Cortex of kidney (tissue), 1 donor: ENCODE data around the gene PEAK1.
"Not testable (repeated sequence)": the region's sequence is repeated elsewhere in the genome, so short reads cannot be mapped to it uniquely, and the experiment has no call there.

Source experiments
- DNase-seq: peaks from one replicate; lab custom pipeline; 2025; lab: John Stamatoyannopoulos, UW

The PEAK1 gene

DNA sequence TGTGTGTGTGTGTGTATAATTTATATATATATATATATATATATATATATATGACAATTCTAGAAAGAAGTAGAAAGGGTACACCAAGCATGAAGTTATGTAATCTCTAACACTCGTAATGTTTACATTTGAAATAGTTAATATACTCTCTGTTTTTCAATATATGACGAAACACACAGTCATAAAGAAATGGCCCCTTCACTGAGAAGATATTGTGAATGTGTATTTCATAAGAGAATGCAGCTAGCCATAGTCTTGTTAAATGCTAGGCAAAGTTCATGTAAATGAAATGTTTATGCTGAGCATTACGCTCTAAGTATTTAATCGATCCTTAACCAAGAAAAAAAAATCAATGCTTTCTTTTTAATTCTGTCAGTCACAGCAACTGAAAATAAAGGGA lies 194.3 kb downstream of the PEAK1 start:
- DNase-seq: no peak

DNA sequence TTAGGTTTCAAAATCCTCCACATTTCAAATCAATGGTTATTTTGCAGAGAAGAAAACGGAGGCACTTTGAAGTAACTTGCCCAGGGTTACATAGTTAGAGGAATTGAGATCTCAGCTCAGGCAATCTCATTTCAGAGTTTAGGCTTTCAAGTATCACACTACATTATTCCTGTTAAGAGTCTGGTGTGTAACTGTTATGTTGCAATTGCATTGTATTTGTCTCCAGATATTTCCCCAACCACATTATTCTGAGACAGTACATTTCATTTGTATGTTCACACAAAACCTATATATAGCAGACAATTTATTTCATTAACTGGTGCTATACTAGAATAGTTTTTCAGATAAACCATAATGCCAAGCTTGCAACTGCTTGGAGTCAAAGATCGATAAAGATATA lies 194.8 kb downstream of the PEAK1 start:
- no peak for DNase-seq

DNA sequence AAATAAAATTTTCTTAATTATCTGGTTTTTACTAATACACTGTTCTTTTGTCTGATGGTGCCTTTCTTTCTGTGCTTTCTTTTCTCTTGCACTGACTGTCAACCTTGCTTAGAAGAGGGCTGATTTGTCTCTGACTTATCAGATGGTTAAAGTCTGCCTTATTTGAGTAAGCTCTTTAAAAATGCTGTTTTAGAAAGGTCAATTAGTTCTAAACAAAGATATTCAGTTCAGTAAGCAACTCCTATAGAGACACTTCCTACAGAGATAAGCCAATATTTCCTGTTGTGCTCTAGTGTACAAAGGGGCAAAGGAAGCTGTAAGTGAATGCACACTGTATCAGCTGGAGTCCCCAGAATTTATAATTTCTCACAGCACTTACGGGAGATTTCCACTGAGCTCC lies 195.6 kb downstream of the PEAK1 start:
- DNase-seq: no peak

DNA sequence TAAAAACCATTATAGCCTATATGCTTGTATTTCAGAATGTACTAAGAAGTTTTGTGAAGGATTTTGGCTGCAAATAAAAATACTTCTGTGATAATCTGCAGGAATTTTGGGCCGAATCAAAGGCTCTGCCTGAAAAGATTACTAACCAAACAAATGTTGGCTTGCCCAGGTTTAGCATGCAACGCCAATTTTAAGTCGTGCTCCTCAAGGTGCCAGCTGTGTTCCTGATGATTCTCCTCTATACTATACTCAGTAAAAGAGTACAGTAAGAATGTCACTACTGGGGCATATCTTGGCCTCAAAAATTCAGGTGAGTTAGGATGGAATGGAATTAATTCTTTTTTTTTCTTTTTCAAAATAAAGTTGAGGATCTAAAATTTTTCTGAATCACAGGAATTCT lies 198.2 kb downstream of the PEAK1 start:
- no peak for DNase-seq

DNA sequence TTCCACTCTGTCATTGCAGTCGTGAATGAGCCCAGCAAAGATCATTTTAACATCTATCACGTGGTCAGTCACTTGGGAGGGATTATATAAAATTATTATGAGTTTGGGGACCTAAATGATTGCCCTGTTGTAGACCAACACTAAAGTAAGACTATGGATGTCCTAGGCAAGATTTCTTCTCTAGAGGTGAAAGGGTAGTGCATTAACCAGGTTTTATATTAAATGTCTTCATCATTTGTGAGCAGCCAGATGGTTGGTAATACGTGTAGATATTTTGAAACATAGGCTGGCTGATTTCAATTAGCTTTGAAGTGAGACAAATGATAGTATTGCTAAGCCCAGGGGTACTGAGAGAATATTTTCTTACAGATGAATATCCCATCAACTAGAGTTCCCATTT lies 198.7 kb downstream of the PEAK1 start:
- no peak for DNase-seq

DNA sequence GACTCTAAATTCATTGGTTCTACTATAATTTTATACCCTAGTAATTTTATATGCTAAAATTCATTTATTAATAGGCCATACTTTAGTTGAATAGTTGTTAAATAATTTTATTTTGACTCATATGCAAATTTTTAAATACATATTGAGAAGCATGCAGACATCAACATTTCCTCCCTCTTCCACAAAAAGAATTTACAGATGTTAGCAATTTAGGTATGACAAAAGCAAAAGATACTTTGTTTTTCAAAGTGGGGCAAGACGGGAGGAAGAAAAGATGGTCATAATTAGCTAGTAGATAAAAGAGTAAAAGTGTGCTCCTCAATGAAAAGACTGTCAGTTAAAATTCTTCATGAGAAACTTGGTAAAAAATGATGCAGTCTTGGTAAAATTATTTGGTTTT lies 200.1 kb downstream of the PEAK1 start:
- no peak for DNase-seq

DNA sequence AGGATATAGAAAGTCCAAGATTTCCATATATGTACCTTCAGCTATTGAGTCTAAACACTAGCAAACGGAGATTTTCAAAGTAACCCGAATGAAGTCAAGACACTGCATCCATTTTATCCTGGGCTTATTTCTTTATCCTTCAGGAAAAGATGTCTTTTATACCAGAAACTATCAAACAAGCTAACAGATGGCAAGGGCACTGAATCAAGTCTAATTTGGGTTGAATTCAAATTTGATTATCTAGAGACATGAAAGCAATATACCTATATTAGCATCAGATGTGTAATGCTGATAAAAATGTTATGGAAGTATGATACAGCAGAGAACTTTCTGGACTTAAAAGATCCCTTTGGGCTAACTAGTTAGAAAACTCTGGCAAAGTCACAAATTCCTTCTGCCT lies 210.7 kb downstream of the PEAK1 start:
- no peak for DNase-seq

DNA sequence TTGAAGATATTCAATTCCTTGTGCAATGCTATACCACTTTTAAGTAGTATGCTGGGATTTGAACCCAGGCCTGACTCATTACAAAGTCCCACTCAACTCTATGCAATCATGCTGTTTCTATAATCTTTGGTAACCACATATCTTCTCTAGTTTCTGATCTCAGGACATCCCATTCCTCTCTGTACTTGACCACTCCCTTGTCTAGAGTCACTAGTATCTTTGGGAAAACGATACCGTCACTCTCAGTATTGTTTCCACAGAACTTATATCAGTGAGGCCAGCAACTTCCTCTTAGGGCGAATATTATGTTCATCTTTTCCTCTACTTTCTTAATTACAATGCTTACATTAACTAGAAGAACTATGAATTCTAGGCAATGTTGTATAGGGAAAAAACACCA lies 211.7 kb downstream of the PEAK1 start:
- DNase-seq: no peak

DNA sequence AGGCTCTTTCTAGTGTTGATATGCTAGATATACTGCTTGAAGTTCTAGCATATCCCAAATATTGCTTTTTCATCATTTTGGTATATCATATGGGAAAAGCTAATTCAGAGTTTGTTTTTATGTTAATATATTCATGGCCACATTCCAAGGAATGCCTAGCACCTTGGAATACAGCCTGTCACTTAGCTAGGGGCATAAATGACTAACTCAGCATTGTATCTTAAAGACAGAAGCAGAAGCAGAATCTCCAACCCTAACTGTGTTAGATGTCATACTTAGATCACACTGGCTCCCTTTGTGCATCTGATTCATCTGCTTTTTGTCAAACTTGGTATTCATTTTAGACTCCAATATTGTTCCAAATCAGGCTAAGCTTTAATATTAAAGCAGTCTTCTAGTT lies 218.2 kb downstream of the PEAK1 start:
- no peak for DNase-seq

DNA sequence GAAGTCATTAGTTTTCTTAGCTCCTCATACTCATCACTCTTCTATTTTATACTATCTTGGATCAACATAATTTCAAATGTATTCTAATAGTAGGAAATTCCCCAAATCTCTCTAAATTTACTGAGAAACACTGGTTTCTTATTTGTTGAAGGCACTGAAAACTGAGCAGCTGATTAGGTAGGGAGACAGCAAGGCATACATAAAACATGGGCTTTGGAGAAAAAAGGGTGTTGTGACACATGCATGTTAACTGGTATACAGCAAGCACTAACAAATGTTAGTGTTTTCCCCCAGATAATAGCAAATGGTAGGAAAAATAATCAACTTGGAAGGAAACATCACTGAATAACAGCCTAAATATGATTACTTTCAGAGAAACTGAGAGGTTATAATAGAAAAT lies 223.5 kb downstream of the PEAK1 start:
- no peak for DNase-seq

DNA sequence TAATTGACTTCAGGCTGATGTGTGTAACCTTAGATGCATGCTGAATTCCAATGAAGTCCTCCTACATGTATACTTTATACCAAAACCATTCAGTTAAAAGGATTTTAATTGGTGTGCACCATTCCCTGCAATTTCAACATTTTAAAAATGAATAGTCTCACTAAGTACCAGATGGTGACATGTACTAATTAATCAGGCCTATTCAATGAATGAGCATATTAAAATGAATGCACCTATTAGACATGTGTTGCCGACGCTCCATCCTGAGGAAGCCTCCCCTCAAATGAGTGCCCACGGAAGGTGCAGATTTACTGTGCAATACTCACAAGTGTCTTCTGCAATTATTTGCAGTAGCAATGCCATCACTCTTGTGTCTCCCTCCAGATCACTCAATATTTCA lies 224.3 kb downstream of the PEAK1 start:
- DNase-seq: no peak

DNA sequence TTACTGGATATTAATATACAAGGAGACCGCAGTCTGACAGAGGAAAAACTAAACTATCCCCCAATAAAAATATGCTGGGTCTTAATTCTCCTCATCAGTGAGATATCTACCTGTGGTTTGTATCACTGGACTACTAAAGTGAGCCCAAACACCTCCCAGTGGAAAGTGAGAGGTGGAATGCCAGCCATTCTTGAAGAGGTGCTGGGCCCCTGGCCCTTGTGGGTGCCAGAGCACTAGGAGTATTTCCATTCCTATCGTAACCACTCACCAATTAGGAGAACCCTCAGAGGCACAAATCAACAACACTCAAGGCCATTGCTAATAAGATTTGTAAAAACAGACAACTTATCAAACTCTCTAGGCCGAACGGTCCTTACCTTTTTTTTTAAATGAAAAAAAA lies 227.5 kb downstream of the PEAK1 start:
- no peak for DNase-seq

DNA sequence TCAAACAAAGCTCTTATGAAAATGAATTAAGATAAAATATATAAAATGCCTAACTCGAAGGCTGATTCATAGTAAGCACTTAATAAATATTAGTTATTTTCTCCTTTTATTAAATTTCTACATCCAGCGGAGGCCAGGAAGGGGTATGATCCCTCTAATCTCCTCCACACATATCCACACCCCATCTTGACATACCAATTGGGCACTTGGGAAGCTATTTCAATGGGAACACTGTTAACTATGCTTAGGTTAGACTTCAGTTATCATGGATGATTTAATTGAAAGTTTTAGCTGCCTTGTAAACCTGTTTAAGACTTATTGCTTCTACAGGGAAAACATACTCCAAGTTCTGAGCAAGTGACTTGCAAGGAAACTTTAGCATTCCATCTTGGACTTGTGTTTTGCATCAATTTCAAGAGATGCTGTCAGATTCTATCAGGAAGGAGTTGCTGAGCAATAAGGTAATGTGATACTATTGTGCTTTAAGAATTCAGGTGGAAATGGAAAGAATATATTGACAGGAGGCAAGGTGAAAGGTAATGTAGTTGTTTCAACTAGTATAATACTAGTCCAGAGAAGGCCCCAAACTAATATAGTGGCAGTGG lies 228.6 kb downstream of the PEAK1 start:
- no peak for DNase-seq

DNA sequence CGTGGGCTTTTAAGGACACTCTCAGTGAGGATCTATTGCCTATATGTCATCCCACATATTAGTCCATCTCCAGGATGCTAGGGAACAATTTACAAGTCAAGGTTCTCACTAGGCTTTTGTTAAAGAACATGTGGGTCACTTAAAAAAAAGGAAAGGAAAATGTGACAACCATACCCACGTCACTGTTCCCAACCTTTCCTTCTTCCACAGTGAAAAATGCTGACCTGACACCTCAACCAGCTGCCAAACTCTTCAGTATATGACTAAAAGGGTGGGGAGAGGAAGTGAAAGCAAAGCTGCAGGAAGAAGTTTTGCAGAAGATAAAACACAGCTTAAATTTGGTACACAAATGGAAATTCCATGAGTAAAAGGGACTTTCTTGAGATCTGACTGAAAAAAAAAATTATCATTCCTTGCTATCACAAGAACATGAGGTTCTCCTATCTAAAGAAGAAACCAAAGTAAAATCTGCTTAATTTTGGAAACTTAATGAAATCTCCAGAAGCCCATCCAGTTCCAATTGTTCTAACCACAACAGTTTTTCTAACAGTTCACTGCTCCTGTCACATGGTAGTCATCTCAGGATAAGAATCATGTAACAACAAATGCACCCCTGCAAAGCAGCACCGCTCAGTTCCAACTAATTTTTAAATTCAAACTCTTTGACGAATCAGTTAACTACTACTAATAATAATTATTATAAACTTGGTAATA lies 232.0 kb downstream of the PEAK1 start:
- DNase-seq: no peak

DNA sequence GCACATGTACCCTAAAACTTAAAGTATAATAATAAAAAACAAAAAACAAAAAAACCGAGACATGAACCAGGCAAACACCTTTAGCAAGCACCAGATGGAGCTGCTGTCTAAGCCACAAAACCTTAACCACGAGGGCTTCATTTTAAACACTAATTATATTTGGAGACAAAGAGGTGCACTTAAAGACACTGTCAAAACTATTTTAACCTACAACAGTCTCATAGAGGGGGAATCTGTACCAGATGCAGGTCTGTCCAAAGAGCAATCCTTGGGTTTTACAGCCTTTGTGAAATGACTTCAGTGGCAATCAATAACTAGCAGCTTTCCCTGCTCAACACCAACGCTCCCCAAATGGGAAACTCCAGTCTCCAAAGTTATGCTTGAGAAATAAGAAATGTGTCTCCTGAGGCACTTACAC lies 233.3 kb downstream of the PEAK1 start:
- no peak for DNase-seq

DNA sequence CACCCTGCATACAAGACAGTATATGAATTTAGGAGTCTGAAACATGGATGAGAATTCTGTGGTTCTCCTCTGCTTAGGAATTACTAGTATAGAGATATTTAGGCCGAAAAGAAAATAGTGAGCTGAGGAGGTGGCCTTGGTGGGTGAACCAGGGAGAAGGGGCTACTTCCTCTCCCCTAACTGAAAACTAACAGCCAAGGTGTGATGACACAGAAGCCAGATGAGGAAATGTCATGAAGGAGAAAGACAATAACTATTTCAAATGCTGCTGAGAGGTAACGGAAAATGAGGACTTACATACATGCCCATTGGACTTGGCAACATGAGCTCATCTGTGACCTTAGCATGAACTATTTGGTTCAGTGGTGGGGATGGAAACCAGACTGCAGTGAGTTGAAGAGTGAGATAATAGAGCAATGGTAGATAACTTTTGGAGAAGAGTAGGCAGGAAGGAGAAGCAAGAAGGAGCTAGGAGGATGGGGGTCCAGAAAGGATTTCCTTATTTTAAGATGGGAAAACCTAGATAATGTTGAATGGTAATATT lies 234.6 kb downstream of the PEAK1 start:
- DNase-seq: no peak

DNA sequence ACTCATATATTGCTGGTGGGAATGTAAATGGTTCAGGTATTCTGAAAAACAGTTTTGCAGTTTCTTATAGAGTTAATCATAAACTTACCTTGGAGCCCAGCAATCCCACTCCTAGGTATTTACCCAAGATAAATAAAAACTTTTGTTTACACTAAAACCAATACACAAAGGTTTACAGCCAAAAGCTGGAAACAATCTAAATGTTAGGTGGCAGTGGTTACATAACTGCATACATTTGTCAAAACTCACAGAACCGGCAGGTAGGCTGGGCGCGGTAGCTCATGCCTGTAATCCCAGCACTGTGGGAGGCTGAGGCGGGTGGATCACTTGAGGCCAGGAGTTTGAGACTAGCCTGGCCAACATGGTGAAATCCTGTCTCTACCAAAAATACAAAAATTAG lies 235.6 kb downstream of the PEAK1 start:
- not testable (repeated sequence) for DNase-seq

DNA sequence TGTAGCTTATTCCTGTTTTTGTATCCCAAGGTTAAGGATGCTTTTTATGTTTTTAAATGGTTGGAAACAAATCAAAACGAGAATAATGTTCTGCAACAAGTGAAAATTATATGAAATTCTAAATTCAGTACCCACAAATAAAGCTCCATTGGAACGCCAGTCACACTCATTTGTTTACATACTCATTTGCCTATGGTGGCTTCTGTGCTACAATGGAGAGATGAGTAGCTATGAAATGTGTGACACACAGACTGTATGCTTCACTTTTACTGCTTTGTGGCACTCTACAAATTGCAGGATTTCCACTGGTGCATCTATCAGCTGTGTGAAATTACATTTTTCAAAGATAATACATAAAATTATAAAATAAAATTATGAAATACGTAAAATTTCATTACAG lies 236.8 kb downstream of the PEAK1 start:
- no peak for DNase-seq

DNA sequence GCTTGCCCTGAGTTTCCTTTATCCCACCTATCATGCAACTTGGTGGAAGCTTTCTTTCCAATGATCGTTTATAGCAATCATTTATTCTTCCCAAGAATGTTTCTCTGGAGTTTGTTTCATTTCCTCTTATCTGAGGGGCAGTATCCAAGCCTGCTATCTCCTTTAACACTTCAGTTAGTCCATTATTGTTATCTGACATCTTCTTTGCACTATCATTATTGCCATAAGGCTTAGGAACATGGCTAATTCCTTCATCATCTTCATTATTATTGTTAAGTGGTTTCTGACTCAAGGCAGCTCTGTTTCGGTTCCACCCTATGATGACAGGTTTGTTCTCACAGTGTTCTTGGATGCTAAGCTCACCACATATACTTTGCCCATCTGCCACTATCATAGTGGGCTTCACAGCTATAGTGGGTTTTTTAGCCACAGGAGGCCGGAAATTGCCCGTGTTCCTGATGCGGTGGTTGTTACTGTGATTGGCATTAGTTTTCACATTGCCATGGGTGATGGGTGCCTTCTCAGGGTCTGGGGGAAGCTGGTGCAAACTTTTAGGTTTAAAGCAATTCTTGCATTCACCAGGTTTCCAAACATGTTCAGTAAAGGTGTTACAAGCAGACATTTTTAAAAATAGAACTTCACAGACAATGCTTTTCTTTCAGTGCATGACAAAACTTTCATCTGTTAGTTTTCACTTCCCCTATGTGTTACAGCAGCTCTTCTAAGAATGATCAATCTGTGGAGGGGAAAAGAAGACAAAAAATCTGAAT lies 238.4 kb downstream of the PEAK1 start:
- DNase-seq: no peak

DNA sequence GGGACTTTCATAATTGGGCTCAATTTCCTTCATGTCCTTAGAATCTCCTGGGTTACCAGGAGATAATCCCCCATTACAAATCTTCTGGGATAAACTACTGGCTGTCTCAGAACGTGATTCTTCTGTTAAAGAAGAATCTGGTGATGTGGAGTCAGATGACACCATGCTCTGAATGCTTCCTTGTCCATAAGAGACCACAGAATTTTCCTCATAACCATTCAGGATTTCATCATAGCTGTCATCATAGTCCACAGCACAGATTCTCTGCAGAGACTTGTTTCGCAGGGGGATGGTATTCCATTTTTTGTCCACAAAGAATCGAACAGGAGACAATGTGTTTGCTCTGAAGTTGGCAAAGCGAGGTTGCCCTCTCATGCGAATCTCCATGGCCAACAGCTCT lies 239.1 kb downstream of the PEAK1 start:
- no peak for DNase-seq

DNA sequence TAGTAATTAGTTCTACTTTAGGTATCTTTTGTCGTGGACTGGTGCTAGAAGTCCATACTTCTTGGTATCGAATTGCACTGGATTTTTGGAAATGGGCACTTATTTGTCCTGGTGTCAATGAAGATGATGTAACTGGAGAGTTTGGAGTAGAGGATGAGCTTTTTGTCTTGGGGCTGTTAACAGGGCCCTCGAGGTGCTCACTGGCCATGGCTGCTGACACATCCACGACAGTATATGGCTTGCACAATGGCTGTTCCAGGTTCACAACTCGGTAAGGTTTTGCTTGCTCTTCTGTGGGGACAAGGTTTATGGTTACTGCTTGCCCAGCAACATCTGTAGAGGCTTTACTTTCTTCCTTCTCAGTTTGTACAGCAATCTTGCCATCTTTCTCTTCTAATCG lies 239.6 kb downstream of the PEAK1 start:
- DNase-seq: no peak

DNA sequence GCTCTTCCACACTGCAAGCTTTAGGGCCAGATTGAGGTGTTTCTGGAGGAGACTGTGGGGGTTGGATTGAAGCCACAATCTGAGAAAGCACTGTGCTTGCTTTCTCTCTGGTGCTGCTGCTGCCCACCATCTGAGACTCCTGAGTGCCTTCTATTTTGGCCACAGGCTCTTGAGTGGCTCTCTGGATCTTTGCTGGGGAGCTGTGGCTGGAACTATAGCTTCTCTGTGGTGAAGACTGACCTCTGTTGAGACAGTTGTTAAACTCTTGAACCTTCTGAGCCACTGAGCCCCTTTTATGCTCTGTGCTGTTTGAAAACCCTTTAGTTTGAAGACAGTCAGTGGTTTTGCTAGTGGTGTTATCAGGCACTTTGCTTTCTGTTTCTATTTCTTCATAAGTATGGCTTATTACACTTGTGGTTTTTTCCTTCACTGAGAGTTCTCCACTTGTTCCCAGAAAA lies 240.3 kb downstream of the PEAK1 start:
- no peak for DNase-seq

DNA sequence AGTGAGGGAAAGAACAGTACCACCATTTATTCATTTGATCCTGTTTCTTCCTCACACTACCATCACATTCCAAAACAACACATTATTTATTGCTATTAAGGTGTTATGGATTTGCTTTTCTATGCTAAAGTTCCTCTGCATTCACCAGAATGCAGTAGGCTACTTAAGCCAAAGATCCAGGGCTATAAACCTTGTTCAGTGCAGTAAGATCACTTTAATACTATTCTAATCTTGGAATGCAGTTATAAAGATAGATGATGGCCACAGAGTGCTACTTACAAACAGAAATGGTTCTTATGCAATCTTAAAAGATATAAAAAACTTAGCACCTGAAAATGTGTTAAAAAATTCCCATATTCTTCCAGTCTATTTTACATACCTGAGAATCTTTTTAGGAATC lies 241.5 kb downstream of the PEAK1 start:
- DNase-seq: no peak
